K562 (cell line): ENCODE data around the gene NTRK3. TPM values are rescaled to one million over a fixed set of nuclear protein-coding genes. Genes with fewer than 3 reads are reported as not detected.

Experiments used
- DDX20 ChIP-seq: fragments of 450-650 bp; IDR thresholded peaks from 2 replicates; pipeline ENCODE4 v1.6.1; 2016; ENCODE audit warnings: missing genetic modification characterization, low read depth, mild to moderate bottlenecking, missing compliant biosample characterization, moderate library complexity
- MTA2 ChIP-seq: fragments of 450-650 bp; IDR thresholded peaks from 2 replicates; pipeline ENCODE4 v1.6.1; 2016; ENCODE audit warnings: low read depth
- polyA plus RNA-seq, 8 experiments: library from polyadenylated mRNA; depleted of rRNA in 4 of 8; stranded (reverse) in 5 of 8; unstranded in 3 of 8; fragments of >200 nt; fragmentation: Nextera tagmentation in 2 of 8; fragmentation: Illumina TruSeq in 1 of 8; extraction: Ambion mirVana in 2 of 8; extraction: Trizol in 1 of 8; gene quantifications; 2 replicates each; pipeline versions ENCODE4 v1.2.1 to v1.2.3, GENCODE V29; 2011 to 2014; ENCODE audit warnings: inconsistent platforms in 1 of 8, missing spikeins in 1 of 8
- total RNA-seq, 7 experiments: library from RNA; depleted of rRNA in 6 of 7; stranded (reverse); fragments of >200 nt in 6 of 7; fragmentation: Illumina TruSeq in 2 of 7; extraction: Trizol in 2 of 7; gene quantifications; 2 replicates each; pipeline versions ENCODE4 v1.2.1 to v1.2.3, GENCODE V29; 2011 to 2021; ENCODE audit warnings: low replicate concordance in 1 of 7
- TF ChIP-seq, protein P1 (sequence below): fragments of 450-650 bp; IDR thresholded peaks from 2 replicates; pipeline ENCODE4 v1.6.1; 2016; ENCODE audit warnings: low read depth
- TF ChIP-seq, protein P2 (sequence below): sonication (generic); formaldehyde crosslinking; IDR thresholded peaks from 2 replicates; pipeline ENCODE4 v1.8.0; 2022; ENCODE audit warnings: mild to moderate bottlenecking, missing genetic modification reagents, borderline replicate concordance

NTRK3 gene
- total and polyA plus RNA-seq, 9 of the 15 experiments (the other 6 are each of a cell fraction or from before 2014, with no cell fraction given): 0.11 to 0.13 TPM; not detected in 7

DNA sequence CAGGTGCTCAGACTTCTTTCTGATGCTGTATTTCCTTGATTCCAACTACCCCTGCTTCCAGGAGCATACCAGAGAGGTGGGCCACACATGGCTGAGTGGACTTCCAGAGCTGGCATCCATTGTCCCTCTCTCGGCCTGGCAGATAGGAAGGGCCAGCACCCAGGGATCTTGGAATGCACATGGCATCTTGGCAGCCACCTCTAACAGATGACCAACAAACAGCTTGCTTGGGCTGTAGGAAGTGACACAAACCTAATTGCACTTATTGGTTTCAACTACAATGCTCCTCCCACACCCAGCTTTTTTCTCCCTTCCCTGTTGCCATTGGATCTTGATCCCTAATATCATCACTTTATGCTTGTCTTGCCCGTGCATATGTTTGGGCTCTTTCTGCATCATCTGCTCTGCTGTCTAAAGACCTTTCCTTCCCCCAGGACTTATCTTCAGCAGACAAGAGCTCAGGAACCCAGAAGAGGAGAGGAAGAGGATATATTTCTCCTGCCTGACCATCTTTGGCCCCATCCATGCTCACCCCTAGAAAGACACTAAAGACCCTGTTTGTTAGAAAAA is 294.6 kb downstream of the NTRK3 start (continued):
- TF ChIP-seq, protein P1, sequence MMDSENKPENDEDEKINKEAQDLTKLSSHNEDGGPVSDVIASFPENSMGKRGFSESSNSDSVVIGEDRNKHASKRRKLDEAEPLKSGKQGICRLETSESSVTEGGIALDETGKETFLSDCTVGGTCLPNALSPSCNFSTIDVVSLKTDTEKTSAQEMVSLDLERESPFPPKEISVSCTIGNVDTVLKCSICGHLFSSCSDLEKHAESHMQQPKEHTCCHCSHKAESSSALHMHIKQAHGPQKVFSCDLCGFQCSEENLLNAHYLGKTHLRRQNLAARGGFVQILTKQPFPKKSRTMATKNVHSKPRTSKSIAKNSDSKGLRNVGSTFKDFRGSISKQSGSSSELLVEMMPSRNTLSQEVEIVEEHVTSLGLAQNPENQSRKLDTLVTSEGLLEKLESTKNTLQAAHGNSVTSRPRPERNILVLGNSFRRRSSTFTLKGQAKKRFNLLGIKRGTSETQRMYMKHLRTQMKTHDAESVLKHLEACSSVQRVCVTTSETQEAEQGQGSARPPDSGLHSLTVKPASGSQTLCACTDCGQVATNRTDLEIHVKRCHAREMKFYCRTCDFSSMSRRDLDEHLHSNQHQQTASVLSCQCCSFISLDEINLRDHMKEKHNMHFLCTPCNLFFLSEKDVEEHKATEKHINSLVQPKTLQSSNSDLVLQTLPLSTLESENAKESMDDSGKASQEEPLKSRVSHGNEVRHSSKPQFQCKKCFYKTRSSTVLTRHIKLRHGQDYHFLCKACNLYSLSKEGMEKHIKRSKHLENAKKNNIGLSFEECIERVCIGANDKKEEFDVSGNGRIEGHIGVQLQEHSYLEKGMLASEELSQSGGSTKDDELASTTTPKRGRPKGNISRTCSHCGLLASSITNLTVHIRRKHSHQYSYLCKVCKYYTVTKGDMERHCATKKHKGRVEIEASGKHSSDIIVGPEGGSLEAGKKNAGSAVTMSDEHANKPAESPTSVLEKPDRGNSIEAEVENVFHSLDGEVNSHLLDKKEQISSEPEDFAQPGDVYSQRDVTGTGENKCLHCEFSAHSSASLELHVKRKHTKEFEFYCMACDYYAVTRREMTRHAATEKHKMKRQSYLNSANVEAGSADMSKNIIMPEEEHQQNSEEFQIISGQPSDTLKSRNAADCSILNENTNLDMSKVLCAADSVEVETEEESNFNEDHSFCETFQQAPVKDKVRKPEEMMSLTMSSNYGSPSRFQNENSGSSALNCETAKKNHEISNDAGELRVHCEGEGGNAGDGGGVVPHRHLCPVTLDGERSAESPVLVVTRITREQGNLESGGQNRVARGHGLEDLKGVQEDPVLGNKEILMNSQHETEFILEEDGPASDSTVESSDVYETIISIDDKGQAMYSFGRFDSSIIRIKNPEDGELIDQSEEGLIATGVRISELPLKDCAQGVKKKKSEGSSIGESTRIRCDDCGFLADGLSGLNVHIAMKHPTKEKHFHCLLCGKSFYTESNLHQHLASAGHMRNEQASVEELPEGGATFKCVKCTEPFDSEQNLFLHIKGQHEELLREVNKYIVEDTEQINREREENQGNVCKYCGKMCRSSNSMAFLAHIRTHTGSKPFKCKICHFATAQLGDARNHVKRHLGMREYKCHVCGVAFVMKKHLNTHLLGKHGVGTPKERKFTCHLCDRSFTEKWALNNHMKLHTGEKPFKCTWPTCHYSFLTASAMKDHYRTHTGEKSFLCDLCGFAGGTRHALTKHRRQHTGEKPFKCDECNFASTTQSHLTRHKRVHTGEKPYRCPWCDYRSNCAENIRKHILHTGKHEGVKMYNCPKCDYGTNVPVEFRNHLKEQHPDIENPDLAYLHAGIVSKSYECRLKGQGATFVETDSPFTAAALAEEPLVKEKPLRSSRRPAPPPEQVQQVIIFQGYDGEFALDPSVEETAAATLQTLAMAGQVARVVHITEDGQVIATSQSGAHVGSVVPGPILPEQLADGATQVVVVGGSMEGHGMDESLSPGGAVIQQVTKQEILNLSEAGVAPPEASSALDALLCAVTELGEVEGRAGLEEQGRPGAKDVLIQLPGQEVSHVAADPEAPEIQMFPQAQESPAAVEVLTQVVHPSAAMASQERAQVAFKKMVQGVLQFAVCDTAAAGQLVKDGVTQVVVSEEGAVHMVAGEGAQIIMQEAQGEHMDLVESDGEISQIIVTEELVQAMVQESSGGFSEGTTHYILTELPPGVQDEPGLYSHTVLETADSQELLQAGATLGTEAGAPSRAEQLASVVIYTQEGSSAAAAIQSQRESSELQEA: no peak
- TF ChIP-seq, protein P2, sequence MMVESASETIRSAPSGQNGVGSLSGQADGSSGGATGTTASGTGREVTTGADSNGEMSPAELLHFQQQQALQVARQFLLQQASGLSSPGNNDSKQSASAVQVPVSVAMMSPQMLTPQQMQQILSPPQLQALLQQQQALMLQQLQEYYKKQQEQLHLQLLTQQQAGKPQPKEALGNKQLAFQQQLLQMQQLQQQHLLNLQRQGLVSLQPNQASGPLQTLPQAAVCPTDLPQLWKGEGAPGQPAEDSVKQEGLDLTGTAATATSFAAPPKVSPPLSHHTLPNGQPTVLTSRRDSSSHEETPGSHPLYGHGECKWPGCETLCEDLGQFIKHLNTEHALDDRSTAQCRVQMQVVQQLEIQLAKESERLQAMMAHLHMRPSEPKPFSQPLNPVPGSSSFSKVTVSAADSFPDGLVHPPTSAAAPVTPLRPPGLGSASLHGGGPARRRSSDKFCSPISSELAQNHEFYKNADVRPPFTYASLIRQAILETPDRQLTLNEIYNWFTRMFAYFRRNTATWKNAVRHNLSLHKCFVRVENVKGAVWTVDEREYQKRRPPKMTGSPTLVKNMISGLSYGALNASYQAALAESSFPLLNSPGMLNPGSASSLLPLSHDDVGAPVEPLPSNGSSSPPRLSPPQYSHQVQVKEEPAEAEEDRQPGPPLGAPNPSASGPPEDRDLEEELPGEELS (CRISPR knock-in tag): no peak
- TF ChIP-seq MTA2: no peak
- TF ChIP-seq DDX20: no peak
